K562 (cell line): ENCODE measurements around the gene AGPAT4. TPM values are rescaled to one million over a fixed set of nuclear protein-coding genes. Genes with fewer than 3 reads are reported as not detected.

Experiments used
- CEBPG ChIP-seq, 3 experiments: fragments of 200-800 bp in 1 of 3; sonication (Bioruptor generic) in 1 of 3; sonication (generic) in 1 of 3; formaldehyde crosslinking in 1 of 3; IDR thresholded peaks in 2 of 3; conservative IDR thresholded peaks in 1 of 3; 2 replicates each; pipeline versions ENCODE4 v1.6.1 to v1.8.0; 2016 to 2022; ENCODE audit warnings: missing compliant biosample characterization in 2 of 3, missing genetic modification characterization in 2 of 3, mild to moderate bottlenecking in 1 of 3, missing genetic modification reagents in 1 of 3
- CGGBP1 ChIP-seq: fragments of 250-450 bp; sonication (Bioruptor Pico); IDR thresholded peaks from 2 replicates; pipeline ENCODE4 v1.9.0; 2021; ENCODE audit warnings: mild to moderate bottlenecking
- CHD2 ChIP-seq: IDR thresholded peaks from 2 replicates; pipeline ENCODE4 v1.6.1; 2011; ENCODE audit warnings: low read depth, low read length
- CXXC5 ChIP-seq: fragments of 250-450 bp; sonication (Bioruptor Pico); IDR thresholded peaks from 2 replicates; pipeline ENCODE4 v1.8.0; 2022; ENCODE audit warnings: inconsistent platforms, mild to moderate bottlenecking, moderate library complexity
- FOS ChIP-seq: IDR thresholded peaks from 3 replicates; pipeline ENCODE4 v1.6.1; 2011; ENCODE audit not compliant: insufficient read length; ENCODE audit errors: extremely low read depth
- HDAC6 ChIP-seq: IDR thresholded peaks from 2 replicates; pipeline ENCODE4 v1.6.1; 2012; ENCODE audit warnings: low read depth, mild to moderate bottlenecking, control low read depth, inconsistent platforms, low read length, moderate library complexity
- HINFP ChIP-seq: fragments of 450-650 bp; conservative IDR thresholded peaks from 2 replicates; pipeline ENCODE4 v1.6.1; 2016; ENCODE audit warnings: missing genetic modification characterization, low read depth, mild to moderate bottlenecking, control low read depth, missing compliant biosample characterization
- LCOR ChIP-seq: sonication (generic); formaldehyde crosslinking; IDR thresholded peaks from 2 replicates; pipeline ENCODE4 v1.8.0; 2022; ENCODE audit warnings: mild to moderate bottlenecking, missing genetic modification reagents
- NFE2L1 ChIP-seq: fragments of 450-650 bp; IDR thresholded peaks from 2 replicates; pipeline ENCODE4 v1.6.1; 2016; ENCODE audit warnings: missing genetic modification characterization, low read depth, mild to moderate bottlenecking, missing compliant biosample characterization, moderate library complexity, borderline replicate concordance
- RAD51 ChIP-seq: fragments of 450-650 bp; IDR thresholded peaks from 2 replicates; pipeline ENCODE4 v1.7.1; 2016; ENCODE audit warnings: low read depth, mild to moderate bottlenecking, borderline replicate concordance
- SMARCA4 ChIP-seq: fragments of 450-650 bp; IDR thresholded peaks from 2 replicates; pipeline ENCODE4 v1.6.1; 2016
- TSHZ1 ChIP-seq: fragments of 250-450 bp; sonication (Bioruptor Pico); IDR thresholded peaks from 2 replicates; pipeline ENCODE4 v1.4.0; 2020; ENCODE audit warnings: mild to moderate bottlenecking, moderate library complexity
- ZNF717 ChIP-seq: fragments of 250-450 bp; sonication (Bioruptor Pico); IDR thresholded peaks from 2 replicates; pipeline ENCODE4 v1.5.0; 2021
- polyA plus RNA-seq, 8 experiments: library from polyadenylated mRNA; depleted of rRNA in 4 of 8; stranded (reverse) in 5 of 8; unstranded in 3 of 8; fragments of >200 nt; fragmentation: Nextera tagmentation in 2 of 8; fragmentation: Illumina TruSeq in 1 of 8; extraction: Ambion mirVana in 2 of 8; extraction: Trizol in 1 of 8; gene quantifications; 2 replicates each; pipeline versions ENCODE4 v1.2.1 to v1.2.3, GENCODE V29; 2011 to 2014; ENCODE audit warnings: inconsistent platforms in 1 of 8, missing spikeins in 1 of 8
- total RNA-seq, 7 experiments: library from RNA; depleted of rRNA in 6 of 7; stranded (reverse); fragments of >200 nt in 6 of 7; fragmentation: Illumina TruSeq in 2 of 7; extraction: Trizol in 2 of 7; gene quantifications; 2 replicates each; pipeline versions ENCODE4 v1.2.1 to v1.2.3, GENCODE V29; 2011 to 2021; ENCODE audit warnings: low replicate concordance in 1 of 7
- TF ChIP-seq, protein P1 (sequence below): sonication (generic); formaldehyde crosslinking; IDR thresholded peaks from 2 replicates; pipeline ENCODE4 v1.8.1; 2022; ENCODE audit warnings: missing genetic modification reagents
- TF ChIP-seq, protein P2 (sequence below): sonication (generic); formaldehyde crosslinking; IDR thresholded peaks from 2 replicates; pipeline ENCODE4 v1.8.0; 2022; ENCODE audit warnings: missing genetic modification reagents, mild to moderate bottlenecking, borderline replicate concordance
- TF ChIP-seq, protein P3 (sequence below), 2 experiments: fragments of 450-650 bp; conservative IDR thresholded peaks; 2 replicates each; pipeline ENCODE4 v1.6.1; 2017; ENCODE audit warnings: mild to moderate bottlenecking in 2 of 2, moderate library complexity in 2 of 2

AGPAT4 gene
- total and polyA plus RNA-seq, 9 of the 15 experiments (the other 6 are each of a cell fraction or from before 2014, with no cell fraction given), result 2.2 to 15.0 (median 5.7) TPM

GRCh38 chr6:161272635-161273273, 1.1 kb downstream of the AGPAT4 start (continued):
- TF ChIP-seq, protein P1, sequence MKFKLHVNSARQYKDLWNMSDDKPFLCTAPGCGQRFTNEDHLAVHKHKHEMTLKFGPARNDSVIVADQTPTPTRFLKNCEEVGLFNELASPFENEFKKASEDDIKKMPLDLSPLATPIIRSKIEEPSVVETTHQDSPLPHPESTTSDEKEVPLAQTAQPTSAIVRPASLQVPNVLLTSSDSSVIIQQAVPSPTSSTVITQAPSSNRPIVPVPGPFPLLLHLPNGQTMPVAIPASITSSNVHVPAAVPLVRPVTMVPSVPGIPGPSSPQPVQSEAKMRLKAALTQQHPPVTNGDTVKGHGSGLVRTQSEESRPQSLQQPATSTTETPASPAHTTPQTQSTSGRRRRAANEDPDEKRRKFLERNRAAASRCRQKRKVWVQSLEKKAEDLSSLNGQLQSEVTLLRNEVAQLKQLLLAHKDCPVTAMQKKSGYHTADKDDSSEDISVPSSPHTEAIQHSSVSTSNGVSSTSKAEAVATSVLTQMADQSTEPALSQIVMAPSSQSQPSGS, result no peak
- TF ChIP-seq HINFP (tag), result no peak
- no peak for TF ChIP-seq NFE2L1 (tag)
- 0 out of 2 replicates have a peak, but pooled peaks have one; percentile 23 for TF ChIP-seq SMARCA4
- no peak for TF ChIP-seq CXXC5 (CRISPR knock-in tag)
- TF ChIP-seq LCOR (CRISPR knock-in tag), result peak; percentile 45; the same call in 1 of the 2 replicates
- no peak for TF ChIP-seq FOS
- TF ChIP-seq HDAC6, result no peak
- no peak for TF ChIP-seq RAD51
- no peak for TF ChIP-seq CHD2
- TF ChIP-seq, protein P2, sequence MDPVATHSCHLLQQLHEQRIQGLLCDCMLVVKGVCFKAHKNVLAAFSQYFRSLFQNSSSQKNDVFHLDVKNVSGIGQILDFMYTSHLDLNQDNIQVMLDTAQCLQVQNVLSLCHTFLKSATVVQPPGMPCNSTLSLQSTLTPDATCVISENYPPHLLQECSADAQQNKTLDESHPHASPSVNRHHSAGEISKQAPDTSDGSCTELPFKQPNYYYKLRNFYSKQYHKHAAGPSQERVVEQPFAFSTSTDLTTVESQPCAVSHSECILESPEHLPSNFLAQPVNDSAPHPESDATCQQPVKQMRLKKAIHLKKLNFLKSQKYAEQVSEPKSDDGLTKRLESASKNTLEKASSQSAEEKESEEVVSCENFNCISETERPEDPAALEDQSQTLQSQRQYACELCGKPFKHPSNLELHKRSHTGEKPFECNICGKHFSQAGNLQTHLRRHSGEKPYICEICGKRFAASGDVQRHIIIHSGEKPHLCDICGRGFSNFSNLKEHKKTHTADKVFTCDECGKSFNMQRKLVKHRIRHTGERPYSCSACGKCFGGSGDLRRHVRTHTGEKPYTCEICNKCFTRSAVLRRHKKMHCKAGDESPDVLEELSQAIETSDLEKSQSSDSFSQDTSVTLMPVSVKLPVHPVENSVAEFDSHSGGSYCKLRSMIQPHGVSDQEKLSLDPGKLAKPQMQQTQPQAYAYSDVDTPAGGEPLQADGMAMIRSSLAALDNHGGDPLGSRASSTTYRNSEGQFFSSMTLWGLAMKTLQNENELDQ, result no peak
- no peak for TF ChIP-seq CGGBP1 (CRISPR knock-in tag)
- TF ChIP-seq, protein P3, sequence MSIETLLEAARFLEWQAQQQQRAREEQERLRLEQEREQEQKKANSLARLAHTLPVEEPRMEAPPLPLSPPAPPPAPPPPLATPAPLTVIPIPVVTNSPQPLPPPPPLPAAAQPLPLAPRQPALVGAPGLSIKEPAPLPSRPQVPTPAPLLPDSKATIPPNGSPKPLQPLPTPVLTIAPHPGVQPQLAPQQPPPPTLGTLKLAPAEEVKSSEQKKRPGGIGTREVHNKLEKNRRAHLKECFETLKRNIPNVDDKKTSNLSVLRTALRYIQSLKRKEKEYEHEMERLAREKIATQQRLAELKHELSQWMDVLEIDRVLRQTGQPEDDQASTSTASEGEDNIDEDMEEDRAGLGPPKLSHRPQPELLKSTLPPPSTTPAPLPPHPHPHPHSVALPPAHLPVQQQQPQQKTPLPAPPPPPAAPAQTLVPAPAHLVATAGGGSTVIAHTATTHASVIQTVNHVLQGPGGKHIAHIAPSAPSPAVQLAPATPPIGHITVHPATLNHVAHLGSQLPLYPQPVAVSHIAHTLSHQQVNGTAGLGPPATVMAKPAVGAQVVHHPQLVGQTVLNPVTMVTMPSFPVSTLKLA (conservative IDR thresholded peaks at IDR 0.05), result 0 out of 4 replicates have a peak, but pooled peaks of 1 of the 2 experiments have one; percentile 31
- TF ChIP-seq TSHZ1 (CRISPR knock-in tag), result no peak
- no peak for TF ChIP-seq ZNF717 (CRISPR knock-in tag)
- TF ChIP-seq CEBPG (CRISPR knock-in tag; IDR thresholded peaks at IDR 0.05), result no peak
- no peak for TF ChIP-seq CEBPG (tag; conservative IDR thresholded peaks at IDR 0.05 in 1 of 2, IDR thresholded peaks at IDR 0.05 in 1 of 2)
